GM21619 (cell line): ENCODE data around the gene VAMP8.
"Not testable (repeated sequence)": the region's sequence is repeated elsewhere in the genome, so short reads cannot be mapped to it uniquely, and the experiment has no call there.

ENCODE experiments used
- ATAC-seq: cut with Tn5 transposase; IDR thresholded peaks from one replicate; pipeline ENCODE4 v1.9.1; 2021; ENCODE audit not compliant: unreplicated experiment

The VAMP8 gene

DNA sequence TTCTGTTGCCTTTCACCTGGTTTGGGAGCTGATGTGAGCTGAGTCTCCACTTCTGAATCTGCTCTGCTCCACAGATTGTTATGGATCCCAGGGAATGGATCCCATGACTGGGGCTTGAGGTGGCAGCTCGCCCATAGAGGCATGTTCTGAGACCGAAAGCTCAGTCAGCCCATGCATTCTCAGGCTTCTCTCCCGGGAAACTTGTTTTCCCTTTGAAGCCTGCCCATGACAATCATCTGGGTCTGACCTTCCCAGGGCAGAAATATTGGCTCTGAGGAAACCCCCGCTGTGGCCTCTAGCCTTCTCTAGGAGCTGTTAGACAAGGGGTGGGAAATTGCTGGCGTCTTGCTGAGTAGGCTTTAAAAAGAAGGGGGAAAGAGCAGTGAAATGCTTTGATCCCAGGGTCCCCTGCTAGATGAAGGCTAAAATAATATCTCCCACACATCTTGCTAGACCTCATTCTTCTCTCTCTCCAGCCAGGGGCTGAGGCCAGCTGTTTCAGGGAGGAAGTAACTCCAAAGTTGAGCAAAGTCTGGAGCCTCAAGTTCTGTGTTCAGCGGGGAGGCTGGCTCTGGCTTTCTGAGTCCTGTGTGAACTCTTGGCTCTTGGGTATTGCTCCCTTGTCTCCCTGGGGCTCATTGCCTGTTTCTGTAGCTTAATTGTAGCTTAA lies 2.0 kb downstream of the VAMP8 start:
- ATAC-seq = no peak

DNA sequence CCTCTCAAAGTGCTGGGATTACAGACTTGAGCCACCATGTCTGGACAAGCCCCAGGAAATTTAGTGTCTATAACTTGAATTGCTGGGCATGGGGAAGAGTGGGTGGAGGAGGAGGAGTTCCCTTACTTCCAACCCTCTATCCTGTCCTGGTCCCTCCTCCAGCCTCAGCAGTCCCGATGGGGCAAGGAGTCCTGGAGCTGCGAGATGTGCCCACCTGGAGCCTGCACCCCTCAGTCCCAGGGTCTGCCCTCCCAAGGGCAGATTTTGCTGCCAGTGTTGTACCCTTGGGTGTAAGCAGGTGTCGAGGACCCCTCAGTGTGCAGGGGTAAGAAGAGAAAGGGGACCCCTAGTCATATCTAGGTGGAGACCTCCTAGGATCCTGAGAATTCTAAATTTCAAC lies 2.8 kb downstream of the VAMP8 start:
- no peak for ATAC-seq

DNA sequence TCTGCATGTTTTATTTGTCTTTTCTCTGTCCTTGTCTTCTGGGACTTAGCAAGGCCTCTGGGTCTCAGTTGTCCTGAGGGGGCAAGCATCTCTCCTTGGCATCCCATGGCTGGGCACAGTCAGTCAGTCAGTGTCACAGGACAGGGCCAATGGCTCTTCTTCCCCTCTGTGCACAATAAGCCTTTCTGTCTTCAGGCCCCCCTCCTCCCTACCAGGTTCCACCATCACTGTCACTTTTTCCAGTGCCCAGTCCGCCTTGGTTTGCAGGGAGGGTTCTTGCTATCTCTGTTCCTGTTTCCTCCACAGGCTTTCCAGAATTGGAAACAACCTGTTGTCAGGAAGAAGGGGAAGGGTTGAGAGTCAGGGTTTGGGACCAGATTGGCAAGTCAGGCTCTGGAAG lies 5.1 kb downstream of the VAMP8 start:
- ATAC-seq = no peak

DNA sequence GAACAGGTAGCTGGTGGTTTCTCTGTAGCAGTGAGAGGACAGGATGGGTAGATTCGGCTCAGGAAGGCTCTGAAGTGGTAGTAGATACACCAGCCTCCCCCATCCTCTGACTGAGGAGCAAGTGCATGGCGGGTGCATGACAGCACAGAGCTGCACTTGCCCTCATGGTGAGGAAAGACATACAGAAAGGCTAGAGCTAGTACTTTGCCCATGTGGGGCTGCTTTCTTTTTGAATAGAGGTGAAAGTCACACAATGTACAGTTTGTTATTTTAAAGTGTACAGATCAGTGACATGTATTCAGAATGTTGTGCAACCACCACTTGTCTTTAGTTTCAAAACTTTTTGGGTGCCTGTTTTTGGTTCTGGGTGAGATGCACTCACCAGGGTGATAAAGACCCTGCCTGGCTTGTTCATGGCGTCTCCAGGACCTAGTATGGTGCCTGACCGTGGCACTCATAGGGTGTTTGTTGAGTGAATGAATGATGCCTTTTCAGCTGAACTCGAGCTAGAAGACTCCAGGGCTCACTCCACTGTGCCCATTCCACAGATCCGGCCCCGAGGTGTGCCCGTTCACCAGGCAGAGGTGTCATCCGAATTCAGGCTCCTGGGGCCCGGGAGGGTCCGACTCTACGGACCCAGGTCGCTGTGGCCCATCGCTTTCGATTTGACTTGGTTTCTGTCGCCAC lies 6.4 kb downstream of the VAMP8 start:
- ATAC-seq = no peak

DNA sequence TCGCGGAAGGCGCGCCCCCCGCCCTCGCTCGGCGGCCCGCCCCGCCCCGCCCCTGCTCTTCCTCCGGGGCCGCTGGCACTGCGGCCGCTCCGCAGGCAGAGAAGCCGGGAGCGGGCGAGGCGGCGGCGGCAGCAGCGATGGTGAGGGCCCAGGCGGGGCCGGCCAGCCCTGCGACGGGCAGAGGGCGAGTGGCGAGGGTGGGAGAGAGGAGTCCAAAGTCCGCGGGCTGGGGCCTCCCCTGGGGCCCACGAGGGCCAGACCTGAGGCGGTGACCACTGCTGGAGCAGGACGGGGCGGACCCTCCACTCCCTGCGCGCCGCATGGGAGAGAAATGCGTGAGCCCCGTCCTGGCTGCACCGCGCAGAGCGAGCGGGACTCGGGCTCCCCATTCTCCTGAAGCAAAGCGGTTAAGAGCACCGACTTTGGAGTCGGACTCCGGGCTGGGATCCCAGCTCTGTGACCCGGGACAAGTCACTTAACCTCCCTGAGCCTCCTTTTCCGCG lies 7.0 kb downstream of the VAMP8 start, which contains the start of gene VAMP5:
Gene VAMP5 (plus strand): TSS at position 78 of the 503 bp plus-strand sequence. CDS start 60 bp downstream, at position 138.
- peak; percentile 62 for ATAC-seq

DNA sequence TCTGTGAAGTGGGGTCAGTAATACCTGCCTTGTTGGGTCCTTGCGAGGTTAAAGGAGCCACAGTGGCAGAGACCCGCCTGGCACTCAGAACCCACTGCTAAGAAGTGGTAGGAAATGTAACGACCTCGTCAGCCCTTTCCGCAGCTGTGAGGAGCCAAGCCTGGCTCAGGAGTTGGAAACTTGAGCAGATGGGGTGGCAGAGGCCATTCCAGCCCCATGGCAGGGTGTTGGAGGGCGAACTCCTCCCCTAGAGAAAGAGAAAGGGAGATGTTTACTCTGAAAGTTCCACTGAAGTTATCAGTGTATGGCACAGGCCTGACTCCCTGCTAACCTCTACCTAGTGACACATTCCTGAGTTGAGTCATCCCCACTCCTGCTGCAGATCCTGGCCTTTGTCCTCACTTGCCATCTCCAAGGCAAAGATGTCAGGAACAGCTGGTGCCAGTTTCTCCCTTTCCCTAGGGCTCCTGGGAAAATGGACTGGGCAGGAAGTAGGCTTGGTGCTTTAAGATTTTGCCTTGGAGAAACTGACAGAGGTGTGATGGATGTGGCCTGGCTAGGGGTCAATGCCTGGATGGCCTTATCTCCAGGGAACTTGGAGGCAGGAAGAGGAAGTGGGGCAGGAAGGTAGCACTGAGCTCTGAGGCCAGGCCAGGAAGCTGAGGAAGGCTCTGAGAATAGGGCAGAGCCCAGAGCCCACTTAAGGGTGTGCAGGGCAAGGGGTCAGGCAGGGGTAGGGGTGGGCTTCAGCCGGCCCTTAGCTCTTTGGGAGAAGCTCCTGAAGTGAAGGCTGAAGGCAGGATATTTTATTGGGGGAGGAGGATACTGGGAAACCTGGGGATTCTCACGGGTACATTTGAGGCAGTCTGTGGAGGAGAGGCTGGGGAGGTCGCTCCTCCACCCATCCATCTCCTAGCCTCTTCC lies 7.7 kb downstream of the VAMP8 start:
- peak; percentile 40 for ATAC-seq

DNA sequence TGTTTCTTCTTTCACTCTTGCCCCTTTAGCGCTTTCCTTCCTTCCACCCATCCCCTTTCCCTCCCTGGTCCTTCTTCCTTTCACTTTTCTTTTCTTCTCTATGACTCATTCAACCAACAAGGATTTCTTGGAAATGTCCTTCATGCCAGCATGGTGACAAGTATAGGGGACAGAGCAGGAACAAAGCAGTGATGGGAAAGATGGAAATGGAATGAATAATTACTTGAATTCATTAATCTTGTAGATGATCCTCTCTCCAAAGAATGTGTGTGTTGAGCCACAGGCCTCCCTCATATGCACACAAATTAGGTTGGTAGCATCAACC lies 8.4 kb downstream of the VAMP8 start:
- no peak for ATAC-seq

DNA sequence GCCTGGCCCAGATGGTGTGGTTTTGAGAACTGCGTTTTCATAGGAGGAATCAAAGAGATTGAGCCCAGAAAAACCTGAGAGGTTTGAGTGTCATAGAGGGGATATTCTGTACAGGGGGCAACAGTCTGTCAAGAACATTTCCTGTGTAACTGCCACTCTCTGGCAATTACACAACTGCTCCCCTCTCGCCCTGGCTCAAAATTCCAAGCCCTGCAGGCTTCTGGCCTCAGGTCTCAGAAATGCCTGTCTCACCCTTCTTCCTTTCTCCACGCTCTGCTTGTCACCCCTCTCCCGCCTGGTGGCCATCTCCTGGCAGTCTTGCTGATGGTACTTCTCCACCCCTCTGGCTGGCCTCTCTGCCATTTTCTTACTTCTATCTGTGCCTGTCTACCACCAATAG lies 10.8 kb downstream of the VAMP8 start:
- no peak for ATAC-seq

DNA sequence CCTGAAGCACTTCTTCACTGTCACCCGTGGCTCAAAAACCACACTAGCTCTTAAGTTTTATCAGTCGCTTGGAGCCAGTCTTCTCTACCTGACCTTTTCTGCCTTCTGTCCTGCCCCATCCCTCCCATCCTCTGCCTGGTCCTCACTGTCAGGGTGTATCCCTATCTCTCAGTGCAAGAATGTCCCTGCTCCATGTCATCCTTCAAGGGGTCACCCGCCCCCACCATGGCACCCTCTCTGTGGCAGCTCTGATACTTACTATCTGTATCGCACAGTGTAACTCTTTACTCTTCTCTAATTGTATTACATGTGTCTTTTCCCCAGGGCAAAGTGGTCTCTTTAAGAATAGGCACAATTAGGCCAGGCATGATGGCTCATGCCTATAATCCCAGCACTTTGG lies 11.3 kb downstream of the VAMP8 start:
- ATAC-seq = no peak

DNA sequence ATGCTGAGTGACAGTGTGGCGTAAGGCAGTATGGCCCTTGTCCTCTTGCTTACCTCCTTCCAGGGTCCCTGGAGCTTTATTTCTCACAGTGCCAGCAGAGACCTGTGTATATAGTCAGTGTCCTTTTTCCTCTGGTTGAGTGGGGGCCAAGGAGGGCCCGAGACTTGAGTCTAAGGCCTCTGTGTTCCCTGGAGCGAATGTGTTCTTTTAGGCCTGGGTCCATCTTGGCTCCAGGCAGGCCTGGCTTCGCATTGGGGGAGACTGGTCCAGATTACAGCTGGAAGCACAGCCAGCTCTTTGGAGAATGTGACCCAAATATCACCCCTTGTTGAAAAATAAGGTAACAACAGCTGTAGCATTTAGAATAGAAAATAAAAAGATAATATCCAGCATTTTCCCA lies 11.8 kb downstream of the VAMP8 start:
- no peak for ATAC-seq

DNA sequence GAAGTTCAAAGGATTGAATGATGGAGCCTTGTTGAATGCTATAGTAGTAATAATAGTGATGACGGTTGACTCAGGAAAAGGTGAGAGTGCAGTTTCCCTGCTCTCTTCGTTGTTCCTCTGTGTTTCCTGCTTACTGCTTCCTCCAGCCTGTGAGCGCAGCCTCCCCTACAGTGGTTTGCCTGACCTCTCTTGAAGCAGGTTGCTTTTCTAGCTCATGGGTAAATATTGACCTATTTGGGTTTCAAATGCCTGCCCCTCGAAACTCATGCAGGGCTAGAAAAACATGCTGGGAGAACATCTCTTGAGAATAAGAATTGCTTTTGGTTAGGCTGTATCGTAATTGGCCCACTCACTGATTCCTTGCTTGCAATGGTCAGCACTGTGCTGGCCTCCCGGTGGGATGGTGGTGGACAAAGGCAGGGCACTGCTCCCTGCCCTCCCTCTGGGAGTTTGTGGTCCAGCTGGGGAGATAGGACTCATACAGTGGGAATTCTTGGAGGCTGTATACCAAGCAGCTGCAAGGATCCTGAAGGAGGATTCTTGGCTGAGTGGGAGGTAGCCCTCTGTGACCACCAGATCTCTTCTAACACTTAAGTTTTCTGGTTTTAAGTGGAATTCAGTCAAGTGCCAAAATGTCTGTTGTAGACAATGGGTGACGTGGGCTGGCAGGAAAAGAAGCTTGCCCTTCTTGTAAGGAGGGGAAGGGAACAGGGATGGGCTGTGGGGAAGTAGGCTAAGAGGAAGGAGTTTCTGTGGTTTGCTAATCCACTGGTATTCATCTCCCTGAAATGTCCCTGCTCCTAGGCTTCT lies 12.8 kb downstream of the VAMP8 start:
- no peak for ATAC-seq

DNA sequence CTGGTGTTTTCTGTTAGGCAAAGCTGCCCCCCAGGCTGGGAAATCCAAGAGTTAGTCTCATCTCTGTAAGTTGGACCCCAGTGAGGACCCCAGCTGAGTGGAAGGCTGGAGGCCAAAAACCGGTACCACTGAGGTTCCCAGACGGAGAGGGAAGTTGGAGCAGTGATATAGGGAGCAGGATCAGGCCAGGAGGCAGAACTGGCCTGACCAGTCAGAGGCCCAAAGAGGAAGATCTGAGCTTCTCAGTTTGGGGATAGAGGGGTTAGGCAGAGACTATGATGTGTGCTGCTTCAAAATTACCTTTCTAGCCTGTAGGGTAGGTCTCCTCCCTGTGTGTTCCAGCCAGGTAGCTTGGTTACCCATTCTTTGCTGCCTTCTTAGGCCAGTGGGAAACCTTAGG lies 13.6 kb downstream of the VAMP8 start:
- ATAC-seq = no peak

DNA sequence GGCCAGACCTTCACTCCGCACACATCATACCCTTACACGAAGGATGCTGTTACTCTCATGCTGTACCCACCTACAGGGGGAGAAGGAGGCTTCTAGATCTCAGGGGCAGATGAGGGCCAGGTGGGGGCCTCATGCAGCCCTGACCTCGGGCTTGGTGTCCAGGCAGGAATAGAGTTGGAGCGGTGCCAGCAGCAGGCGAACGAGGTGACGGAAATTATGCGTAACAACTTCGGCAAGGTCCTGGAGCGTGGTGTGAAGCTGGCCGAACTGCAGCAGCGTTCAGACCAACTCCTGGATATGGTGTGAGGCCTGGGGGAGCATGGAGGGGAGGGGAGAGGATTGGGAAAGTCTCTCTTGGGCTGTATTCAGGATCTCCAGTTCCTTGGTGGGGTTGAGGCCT lies 14.2 kb downstream of the VAMP8 start:
- no peak for ATAC-seq

DNA sequence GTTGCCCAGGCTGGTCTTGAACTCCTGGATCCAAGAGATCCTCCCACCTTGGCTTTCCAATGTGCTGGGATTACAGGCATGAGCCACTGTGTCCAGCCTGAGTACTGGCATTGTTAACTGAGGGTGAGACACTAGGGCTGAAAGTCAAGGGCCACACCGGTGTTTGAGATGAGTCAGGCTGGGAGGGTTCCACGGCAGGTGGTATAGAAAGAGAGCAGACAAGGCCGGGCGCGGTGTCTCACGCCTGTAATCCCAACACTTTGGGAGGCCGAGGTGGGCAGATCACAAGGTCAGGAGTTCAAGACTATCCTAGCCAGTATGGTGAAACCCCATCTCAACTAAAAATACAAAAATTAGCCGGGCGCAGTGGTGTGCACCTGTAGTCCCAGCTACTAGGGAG lies 14.9 kb downstream of the VAMP8 start:
- not testable (repeated sequence) for ATAC-seq

DNA sequence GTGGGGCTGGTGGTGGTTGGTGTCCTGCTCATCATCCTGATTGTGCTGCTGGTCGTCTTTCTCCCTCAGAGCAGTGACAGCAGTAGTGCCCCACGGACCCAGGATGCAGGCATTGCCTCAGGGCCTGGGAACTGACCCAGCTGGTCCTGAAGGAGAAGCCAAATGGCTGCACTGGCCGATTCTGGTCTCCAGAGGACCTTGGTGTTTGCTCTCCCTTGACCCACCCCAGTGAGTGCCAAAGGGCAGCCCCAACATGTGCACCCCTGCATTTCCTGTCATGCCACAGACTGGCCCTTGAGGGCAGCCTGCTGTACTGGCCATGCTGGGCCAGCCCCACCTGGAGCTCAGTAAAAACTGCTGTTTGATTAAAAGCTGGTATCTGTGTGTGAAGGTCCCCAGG lies 15.6 kb downstream of the VAMP8 start:
- ATAC-seq = no peak

DNA sequence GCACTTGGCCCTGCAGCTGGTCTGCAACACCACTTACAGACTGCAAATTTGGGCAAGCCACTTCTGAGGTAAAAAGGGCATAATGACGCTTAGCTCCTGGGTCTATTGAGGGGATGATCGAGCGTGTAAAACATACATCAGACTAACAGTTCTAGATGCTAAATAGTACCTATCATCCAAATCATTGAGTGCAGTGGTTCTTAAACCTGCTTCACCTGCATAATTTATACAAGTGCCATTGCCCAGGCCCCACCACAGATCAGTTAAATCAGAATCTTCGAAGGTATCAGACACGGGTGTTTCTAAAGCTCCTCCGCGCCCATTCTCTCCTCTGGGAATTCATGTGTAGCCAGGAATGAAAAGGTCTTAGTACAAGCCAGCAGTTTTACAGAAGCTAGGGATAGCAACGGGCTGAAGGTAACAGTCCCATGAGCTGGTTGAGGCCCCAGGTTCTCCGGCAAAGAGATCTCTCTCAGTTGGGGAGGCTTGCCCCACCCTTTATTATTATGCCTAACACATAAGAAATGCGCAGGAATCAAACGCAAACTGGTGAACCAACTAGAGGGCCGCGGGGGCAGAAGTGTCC lies 17.4 kb downstream of the VAMP8 start:
- ATAC-seq = no peak

DNA sequence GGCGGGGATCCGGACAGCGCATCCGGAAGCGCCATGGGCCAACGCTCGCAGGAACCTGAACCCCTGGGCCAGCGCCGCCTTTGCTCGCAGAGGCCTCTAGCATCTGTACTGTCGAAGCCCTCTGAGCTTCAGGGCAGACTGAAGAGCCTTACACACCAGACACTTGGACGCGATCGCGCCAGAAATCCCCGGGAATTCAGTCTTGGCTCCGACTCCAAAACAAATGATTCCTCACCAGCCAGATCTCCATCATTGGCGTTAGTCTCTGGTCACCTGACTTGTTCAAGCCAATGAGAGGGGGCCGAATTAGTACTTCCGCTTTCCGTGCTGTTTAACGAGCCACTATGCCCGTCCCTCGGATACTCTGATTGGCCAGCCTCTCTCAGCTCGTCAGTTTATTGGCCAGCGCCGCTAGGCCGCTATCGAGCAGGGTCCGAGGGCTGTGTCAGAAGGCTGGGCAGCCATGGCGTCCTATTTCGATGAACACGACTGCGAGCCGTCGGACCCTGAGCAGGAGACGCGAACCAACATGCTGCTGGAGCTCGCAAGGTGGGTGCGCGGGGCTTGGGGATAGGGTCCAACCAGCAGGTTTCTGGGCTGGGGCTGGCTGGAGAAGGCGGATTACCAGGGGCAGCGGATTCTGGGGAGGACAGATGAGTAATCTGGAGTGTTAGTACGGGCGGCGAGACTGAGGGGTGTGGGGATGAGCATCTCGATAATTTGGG lies 18.1 kb downstream of the VAMP8 start, which contains the start of gene RNF181:
Gene RNF181 (plus strand): TSS at position 445 of the 725 bp plus-strand sequence. CDS start 19 bp downstream, at position 464.
- ATAC-seq = peak; percentile 99

DNA sequence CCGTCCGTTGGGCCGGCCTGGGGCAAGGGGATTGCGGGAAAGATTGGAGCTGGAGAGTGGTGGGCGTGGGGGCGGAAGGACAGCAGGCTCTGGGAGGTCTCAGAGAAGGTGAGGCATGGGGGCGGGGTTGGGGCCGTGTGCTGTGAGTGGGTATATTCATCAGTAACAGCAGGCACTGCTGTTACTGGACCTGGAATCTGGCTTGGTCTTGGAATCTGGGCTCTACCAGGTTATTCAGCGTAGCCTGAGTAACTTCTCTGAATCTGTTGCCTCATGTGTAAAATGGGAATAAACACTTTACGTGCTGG lies 18.6 kb downstream of the VAMP8 start:
- no peak for ATAC-seq

DNA sequence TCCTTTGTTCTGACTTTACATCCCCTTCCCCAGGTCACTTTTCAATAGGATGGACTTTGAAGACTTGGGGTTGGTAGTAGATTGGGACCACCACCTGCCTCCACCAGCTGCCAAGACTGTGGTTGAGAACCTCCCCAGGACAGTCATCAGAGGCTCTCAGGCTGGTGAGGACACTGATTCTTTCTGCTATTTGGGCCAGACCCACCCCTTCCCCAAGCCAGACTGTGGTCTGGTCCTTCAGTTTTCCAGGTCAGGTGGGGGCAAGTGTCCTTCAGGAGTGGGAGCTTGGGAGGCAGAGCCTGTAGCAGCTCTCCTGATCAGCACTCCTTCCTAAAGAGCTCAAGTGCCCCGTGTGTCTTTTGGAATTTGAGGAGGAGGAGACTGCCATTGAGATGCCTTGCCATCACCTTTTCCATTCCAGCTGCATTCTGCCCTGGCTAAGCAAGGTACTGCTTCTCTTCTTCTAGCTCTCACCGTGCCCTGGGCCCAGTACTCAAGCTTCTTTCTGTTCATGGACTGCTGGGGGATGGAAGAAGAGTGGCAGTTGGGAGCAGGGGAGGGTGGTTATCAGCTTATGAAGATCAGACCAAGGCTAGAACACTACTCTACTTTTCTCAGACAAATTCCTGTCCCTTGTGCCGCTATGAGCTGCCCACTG lies 19.2 kb downstream of the VAMP8 start:
- ATAC-seq = no peak
